ENCODE measurements around the gene CFAP43.
A peak's percentile ranks its signal among the peaks of the same experiment; 100 is the strongest.
"Not testable (repeated sequence)": the region's sequence is repeated elsewhere in the genome, so short reads cannot be mapped to it uniquely, and the experiment has no call there.

CFAP43 gene

DNA sequence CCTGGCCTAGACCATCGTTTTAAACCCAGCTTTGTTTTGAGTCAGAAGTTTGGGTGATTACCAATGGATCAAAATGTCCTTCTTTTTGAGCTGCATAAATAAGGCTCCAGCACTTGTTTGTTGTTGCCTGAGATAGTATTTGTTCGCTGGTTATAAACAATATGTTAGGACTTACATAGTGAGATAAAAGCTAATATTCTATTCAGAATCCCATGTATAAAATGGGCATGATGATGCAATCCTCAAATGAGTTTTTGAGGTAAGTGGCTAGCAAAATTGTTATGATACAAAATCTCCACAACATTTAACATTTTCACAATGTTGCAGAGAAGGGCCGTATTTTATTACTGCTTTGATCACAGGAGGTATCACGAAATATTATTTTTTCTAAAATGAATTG lies 48.5 kb downstream of the CFAP43 start:
- no peak for ATAC-seq (replicated peaks)
- Mint-ChIP-seq H3K27me3 (peaks cover 0 to 5% of the 10 kb centered on the region in 2 donors), H3K4me3 (no peak overlapping the region), H3K27ac (no peak overlapping the region), H3K4me1 (no peaks in the 10 kb centered on the region), H3K36me3 (no peaks in the 10 kb centered on the region), H3K9me3 (no peaks in the 10 kb centered on the region)
- no peak for DNase-seq

DNA sequence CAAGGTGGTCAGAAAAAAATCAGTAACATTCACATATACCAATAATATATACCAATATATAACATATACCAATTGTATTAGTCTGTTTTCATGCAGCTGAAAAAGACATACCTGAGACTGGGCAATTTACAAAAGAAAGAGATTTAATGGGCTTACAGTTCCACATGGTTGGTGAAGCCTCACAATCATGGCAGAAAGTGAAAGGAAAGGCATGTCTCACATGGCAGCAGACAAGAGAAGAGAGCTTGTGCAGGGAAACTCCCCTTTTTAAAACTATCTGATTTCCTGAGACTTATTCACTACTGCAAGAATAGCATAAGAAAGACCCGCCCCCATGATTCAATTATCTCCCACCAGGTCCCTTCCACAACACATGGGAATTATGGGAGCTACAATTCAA lies 58.0 kb downstream of the CFAP43 start:
- not testable (repeated sequence) for H3K27ac Mint-ChIP-seq; H3K4me1 Mint-ChIP-seq; ATAC-seq (replicated peaks); DNase-seq; H3K4me3 Mint-ChIP-seq; H3K36me3 Mint-ChIP-seq
- H3K27me3 Mint-ChIP-seq: peaks cover 19 to 22% of the 10 kb centered on the region in 2 donors
- H3K9me3 Mint-ChIP-seq: peaks cover 5 to 13% of the 10 kb centered on the region in 2 donors

GRCh38 chr10:104170610-104171254 lies 61.4 kb downstream of the CFAP43 start:
- no peak overlapping the region for H3K27ac Mint-ChIP-seq
- peaks cover 29 to 36% of the 10 kb centered on the region in 2 donors for H3K27me3 Mint-ChIP-seq
- no peaks in the 10 kb centered on the region for H3K36me3 Mint-ChIP-seq
- H3K4me3 Mint-ChIP-seq: no peak overlapping the region
- H3K4me1 Mint-ChIP-seq: no peaks in the 10 kb centered on the region
- DNase-seq: no peak
- peaks cover 5 to 13% of the 10 kb centered on the region in 2 donors for H3K9me3 Mint-ChIP-seq
- no peak for ATAC-seq (replicated peaks)

DNA sequence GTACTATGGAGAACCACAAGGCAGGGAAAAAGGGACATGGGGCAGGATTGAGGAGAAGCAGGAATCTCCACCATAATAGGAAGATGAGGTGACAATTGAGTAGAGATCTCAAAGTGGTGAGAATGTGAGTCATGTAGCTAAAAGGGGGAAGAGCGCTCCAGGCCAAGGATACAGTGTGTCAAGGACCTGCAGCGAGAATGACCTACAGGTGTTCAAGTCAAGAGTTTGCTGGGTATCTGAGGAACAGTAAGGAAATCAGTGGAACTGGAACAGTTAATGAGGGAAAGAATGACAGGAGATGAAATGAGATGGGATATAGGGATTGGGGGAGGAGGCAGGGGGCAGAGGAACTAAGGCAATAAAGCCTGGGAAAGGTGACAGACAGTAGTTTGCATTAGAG lies 76.6 kb downstream of the CFAP43 start:
- H3K27me3 Mint-ChIP-seq: peaks cover 29 to 44% of the 10 kb centered on the region in 2 donors
- H3K36me3 Mint-ChIP-seq: peaks cover 6 to 8% of the 10 kb centered on the region in 2 donors
- DNase-seq: no peak
- peaks cover 5 to 8% of the 10 kb centered on the region in 2 donors for H3K9me3 Mint-ChIP-seq
- no peak overlapping the region for H3K4me3 Mint-ChIP-seq
- H3K27ac Mint-ChIP-seq: no peak overlapping the region
- no peaks in the 10 kb centered on the region for H3K4me1 Mint-ChIP-seq
- ATAC-seq (replicated peaks): no peak

GRCh38 chr10:104151737-104152136 lies 80.4 kb downstream of the CFAP43 start:
- DNase-seq (no peak), ATAC-seq (replicated peaks) (no peak)
- Mint-ChIP-seq H3K9me3 (peaks cover 5 to 9% of the 10 kb centered on the region in 2 donors), H3K4me3 (no peak overlapping the region), H3K27ac (no peak overlapping the region), H3K27me3 (peaks cover 32 to 60% of the 10 kb centered on the region in 2 donors), H3K36me3 (peaks cover 6 to 9% of the 10 kb centered on the region in 2 donors), H3K4me1 (no peaks in the 10 kb centered on the region)

- ATAC-seq (replicated peaks): no peak
- no peak for DNase-seq
- H3K27me3 Mint-ChIP-seq: peaks cover 23 to 51% of the 10 kb centered on the region in 2 donors
- H3K27ac Mint-ChIP-seq: no peak overlapping the region
- peaks cover 6 to 9% of the 10 kb centered on the region in 2 donors for H3K36me3 Mint-ChIP-seq
- peaks cover 5 to 9% of the 10 kb centered on the region in 2 donors for H3K9me3 Mint-ChIP-seq
- H3K4me3 Mint-ChIP-seq: no peak overlapping the region
- H3K4me1 Mint-ChIP-seq: no peaks in the 10 kb centered on the region
These were observed 82.0 kb downstream of the CFAP43 start for GRCh38 chr10:104150139-104150538.

GRCh38 chr10:104146882-104147281 lies 85.3 kb downstream of the CFAP43 start:
- H3K36me3 Mint-ChIP-seq: peaks cover under 1 to 3% of the 10 kb centered on the region in 2 donors
- no peak overlapping the region for H3K4me3 Mint-ChIP-seq
- no peaks in the 10 kb centered on the region for H3K4me1 Mint-ChIP-seq
- no peak overlapping the region for H3K27ac Mint-ChIP-seq
- peaks cover 10 to 33% of the 10 kb centered on the region in 2 donors for H3K27me3 Mint-ChIP-seq
- peaks cover under 1 to 3% of the 10 kb centered on the region in 2 donors for H3K9me3 Mint-ChIP-seq
- no peak for ATAC-seq (replicated peaks)
- no peak for DNase-seq

- Mint-ChIP-seq H3K4me1 (no peaks in the 10 kb centered on the region), H3K4me3 (no peak overlapping the region), H3K9me3 (no peaks in the 10 kb centered on the region), H3K27ac (no peak overlapping the region), H3K27me3 (peaks cover 2 to 18% of the 10 kb centered on the region in 2 donors), H3K36me3 (no peaks in the 10 kb centered on the region)
- no peak for ATAC-seq (replicated peaks)
- DNase-seq: no peak
These were observed 87.2 kb downstream of the CFAP43 start for GRCh38 chr10:104144931-104145330.

DNA sequence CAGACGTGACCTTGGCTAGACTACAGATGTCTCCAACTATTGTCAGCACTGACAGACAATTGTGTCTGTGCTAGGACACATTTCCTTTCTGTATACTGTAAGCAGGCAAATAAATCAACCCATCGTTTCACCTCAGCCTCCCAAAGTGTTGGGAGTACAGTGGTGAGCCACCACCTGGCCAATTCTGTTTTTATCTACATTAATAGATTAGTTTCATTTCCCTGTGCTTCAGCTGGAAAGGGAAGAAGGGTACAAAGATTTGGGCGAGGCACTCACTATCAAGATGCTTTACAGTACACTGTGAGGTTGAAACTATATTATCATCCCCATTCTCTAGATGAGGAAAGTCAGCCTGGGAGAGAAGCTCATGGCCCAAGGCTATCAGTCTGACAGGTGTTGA lies 88.3 kb downstream of the CFAP43 start:
- H3K4me3 Mint-ChIP-seq: no peak overlapping the region
- no peak overlapping the region for H3K27ac Mint-ChIP-seq
- no peaks in the 10 kb centered on the region for H3K9me3 Mint-ChIP-seq
- DNase-seq: no peak
- no peak for ATAC-seq (replicated peaks)
- H3K4me1 Mint-ChIP-seq: no peaks in the 10 kb centered on the region
- no peaks in the 10 kb centered on the region for H3K36me3 Mint-ChIP-seq
- H3K27me3 Mint-ChIP-seq: peaks cover 0 to 11% of the 10 kb centered on the region in 2 donors

DNA sequence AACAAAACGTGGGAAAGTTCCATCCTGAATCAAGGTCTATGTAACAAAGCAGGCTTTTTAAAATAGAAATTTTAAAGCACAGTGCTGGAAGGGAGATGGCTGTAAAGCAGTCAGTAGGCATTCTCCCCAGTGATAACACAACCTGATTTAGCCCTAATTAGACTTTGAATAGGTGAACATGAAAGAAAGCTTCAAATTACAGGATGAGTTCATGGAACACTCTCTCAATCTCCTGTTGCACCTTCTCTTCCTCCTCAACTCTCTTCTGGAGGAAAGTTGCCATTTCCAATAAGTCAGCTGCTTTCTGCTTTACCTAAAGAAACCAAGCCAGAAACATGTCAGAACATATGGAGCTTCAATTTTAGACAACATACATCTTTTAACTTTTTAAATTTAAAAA lies 90.1 kb downstream of the CFAP43 start:
- no peak for ATAC-seq (replicated peaks)
- no peaks in the 10 kb centered on the region for H3K36me3 Mint-ChIP-seq
- peaks cover 0 to 8% of the 10 kb centered on the region in 2 donors for H3K27me3 Mint-ChIP-seq
- DNase-seq: no peak
- H3K4me1 Mint-ChIP-seq: no peaks in the 10 kb centered on the region
- H3K9me3 Mint-ChIP-seq: no peaks in the 10 kb centered on the region
- no peak overlapping the region for H3K27ac Mint-ChIP-seq
- no peak overlapping the region for H3K4me3 Mint-ChIP-seq

- Mint-ChIP-seq H3K36me3 (no peaks in the 10 kb centered on the region), H3K4me1 (no peaks in the 10 kb centered on the region), H3K4me3 (no peak overlapping the region), H3K27ac (no peak overlapping the region), H3K9me3 (no peaks in the 10 kb centered on the region), H3K27me3 (peaks cover 0 to 9% of the 10 kb centered on the region in 2 donors)
- DNase-seq (no peak), ATAC-seq (replicated peaks) (no peak)
These were observed 92.9 kb downstream of the CFAP43 start for GRCh38 chr10:104139221-104139620.

DNA sequence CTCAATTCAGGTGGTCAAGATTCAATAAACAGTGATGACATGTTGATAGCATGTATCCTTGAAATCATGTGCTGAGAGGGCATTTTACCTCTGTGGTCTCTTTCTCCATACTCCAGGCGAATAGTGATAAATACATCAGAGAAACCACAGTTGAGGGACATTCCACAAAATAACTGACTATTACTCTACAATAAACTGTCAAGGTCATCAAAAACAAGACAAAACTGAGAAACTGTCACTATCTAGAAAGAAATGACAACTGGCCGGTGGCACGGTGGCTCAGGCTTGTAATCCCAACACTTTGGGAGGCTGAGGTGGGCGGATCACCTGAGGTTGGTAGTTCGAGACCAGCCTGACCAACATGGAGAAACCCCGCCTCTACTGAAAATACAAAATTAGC lies 94.0 kb downstream of the CFAP43 start:
- peaks cover 0 to 16% of the 10 kb centered on the region in 2 donors for H3K27me3 Mint-ChIP-seq
- DNase-seq: no peak
- ATAC-seq (replicated peaks): no peak
- H3K4me3 Mint-ChIP-seq: no peak overlapping the region
- no peaks in the 10 kb centered on the region for H3K9me3 Mint-ChIP-seq
- H3K36me3 Mint-ChIP-seq: no peaks in the 10 kb centered on the region
- H3K4me1 Mint-ChIP-seq: no peaks in the 10 kb centered on the region
- no peak overlapping the region for H3K27ac Mint-ChIP-seq

GRCh38 chr10:104130041-104130440 lies 102.1 kb downstream of the CFAP43 start:
- Mint-ChIP-seq H3K36me3 (peaks cover 10 to 12% of the 10 kb centered on the region in 2 donors), H3K9me3 (no peaks in the 10 kb centered on the region), H3K27me3 (peaks cover 8 to 15% of the 10 kb centered on the region in 2 donors), H3K4me3 (no peak overlapping the region), H3K27ac (no peak overlapping the region), H3K4me1 (peaks cover 0 to 6% of the 10 kb centered on the region in 2 donors)
- no peak for DNase-seq
- no peak for ATAC-seq (replicated peaks)

GRCh38 chr10:104128214-104128613 lies 104.0 kb downstream of the CFAP43 start:
- DNase-seq (no peak), ATAC-seq (replicated peaks) (no peak)
- H3K4me1 Mint-ChIP-seq: peaks cover 0 to 6% of the 10 kb centered on the region in 2 donors
- H3K27ac Mint-ChIP-seq: no peak overlapping the region
- H3K27me3 Mint-ChIP-seq: peaks cover 7 to 8% of the 10 kb centered on the region in 2 donors
- H3K36me3 Mint-ChIP-seq: peaks cover 10 to 13% of the 10 kb centered on the region in 2 donors
- no peaks in the 10 kb centered on the region for H3K9me3 Mint-ChIP-seq
- no peak overlapping the region for H3K4me3 Mint-ChIP-seq

DNA sequence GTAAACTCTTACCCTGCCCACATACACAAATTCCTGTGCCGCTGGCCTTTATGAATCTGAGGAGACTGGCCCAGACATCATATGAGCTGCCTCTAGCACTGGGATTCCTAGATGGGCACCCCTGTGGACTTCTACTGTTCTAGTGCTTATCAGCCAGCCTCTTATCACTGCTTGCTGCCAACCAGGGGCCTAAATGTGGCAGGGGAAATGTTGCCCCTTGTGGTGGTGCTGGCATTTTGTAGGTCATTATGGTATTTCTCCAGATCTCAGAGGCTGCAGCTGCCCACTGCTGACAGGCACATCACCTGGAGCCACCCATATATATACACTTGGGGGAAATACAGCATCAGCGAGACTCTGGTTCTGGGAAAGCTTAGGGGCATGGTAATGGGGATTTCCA lies 104.8 kb downstream of the CFAP43 start:
- Mint-ChIP-seq H3K9me3 (no peaks in the 10 kb centered on the region), H3K27ac (peak overlapping the region; percentile 10), H3K27me3 (peaks cover 0 to 1% of the 10 kb centered on the region in 2 donors), H3K4me1 (peaks cover 5 to 10% of the 10 kb centered on the region in 2 donors), H3K36me3 (peaks cover 10 to 13% of the 10 kb centered on the region in 2 donors), H3K4me3 (no peak overlapping the region)
- no peak for DNase-seq
- ATAC-seq (replicated peaks): peak; percentile 34 to 69

Measured in stimulated activated naive B cell treated with anti-CD40 and anti-IgM and Interleukin-4, amounts not matched to agents 10 μg/mL and 1 μg/mL and 100 μg/mL, for 72 hours (primary cell).